Measurements from ENCODE around the gene SRBD1. TPM values are rescaled to one million over a fixed set of nuclear protein-coding genes. Genes with fewer than 3 reads are reported as not detected.

Gene SRBD1
- polyA plus RNA-seq, 2 of the 4 experiments (the other 2 are of a cell fraction), result 11.0 to 13.7 TPM

- ATAC-seq (no peak), DNase-seq (ENCODE audit: low read depth in 1 of 2, low spot score in 1 of 2) (no peak), FAIRE-seq (no peak)
- Histone ChIP-seq H3K4me2 (no peak overlapping the region), H3K4me3 (no peak overlapping the region), H3K4me1 (no peaks in the 10 kb centered on the region), H3K9me3 (no peaks in the 10 kb centered on the region), H3K27ac (no peak overlapping the region)
- no peak for TF ChIP-seq HEYL (CRISPR knock-in tag; IDR thresholded peaks at IDR 0.05)
- ChIA-PET CTCF (interaction anchor here (0.6 to 3.4 kb wide), 6 partner anchors 13 to 671 kb away, joined by 3 to 23 read pairs (median 4); partner anchors contain the start of gene EPAS1), POLR2A (no interaction called here)
Measured at GRCh38 chr2:45625824-45626223, 14.8 kb upstream of the SRBD1 start.

- Histone ChIP-seq H3K27ac (no peak overlapping the region), H3K4me1 (peaks cover under 1% of the 10 kb centered on the region; the same call in 1 of the 3 replicates), H3K4me2 (no peak overlapping the region), H3K4me3 (no peak overlapping the region), H3K9me3 (no peaks in the 10 kb centered on the region)
- FAIRE-seq (no peak), DNase-seq (ENCODE audit: low read depth in 1 of 2, low spot score in 1 of 2) (no peak), ATAC-seq (no peak)
- CTCF ChIA-PET, result interaction anchor here (1.2 kb wide), 1 partner anchor 11 kb away, joined by 3 read pairs; no protein-coding TSS in a partner anchor
- WGBS (ENCODE audit: missing lambda C conversion rate), result 71% methylated on average over 3 of the region's 3 CpGs
- no peak for TF ChIP-seq PBX3 (IDR thresholded peaks at IDR 0.05)
- no peak for TF ChIP-seq CTCF (IDR thresholded peaks at IDR 0.05)
- TF ChIP-seq RFX5 (IDR thresholded peaks at IDR 0.05), result no peak
- no peak for TF ChIP-seq HOXB5 (CRISPR knock-in tag; IDR thresholded peaks at IDR 0.05)
- no peak for TF ChIP-seq EHF (CRISPR knock-in tag; IDR thresholded peaks at IDR 0.05)
- TF ChIP-seq MAX (IDR thresholded peaks at IDR 0.05), result no peak
- no peak for TF ChIP-seq ATOH8 (CRISPR knock-in tag; IDR thresholded peaks at IDR 0.05; ENCODE audit: low read depth)
- no peak for TF ChIP-seq SMC3 (IDR thresholded peaks at IDR 0.05)
- TF ChIP-seq KDM1A (IDR thresholded peaks at IDR 0.05; ENCODE audit: low read depth), result no peak
- TF ChIP-seq CBX2 (IDR thresholded peaks at IDR 0.05; ENCODE audit: borderline replicate concordance, low read depth), result no peak
- POLR2A ChIA-PET, result no interaction called here
Measured at GRCh38 chr2:45623098-45623497, 12.0 kb upstream of the SRBD1 start.

GRCh38 chr2:45622336-45623075 lies 11.4 kb upstream of the SRBD1 start:
- H3K9me3 ChIP-seq, result no peaks in the 10 kb centered on the region
- ChIA-PET POLR2A (no interaction called here), CTCF (no interaction called here)
- no peak for DNase-seq (ENCODE audit: low read depth in 1 of 2, low spot score in 1 of 2)
- H3K4me3 ChIP-seq, result no peak overlapping the region
- FAIRE-seq, result no peak
- TF ChIP-seq E2F6 (IDR thresholded peaks at IDR 0.05; ENCODE audit: borderline replicate concordance, low read depth) (no peak), CEBPB (IDR thresholded peaks at IDR 0.05) (no peak), SREBF2 (IDR thresholded peaks at IDR 0.05) (no peak), EP300 (IDR thresholded peaks at IDR 0.05) (no peak), HDAC2 (IDR thresholded peaks at IDR 0.05) (no peak), HOXA7 (CRISPR knock-in tag; IDR thresholded peaks at IDR 0.05) (no peak)
- 89% methylated on average over 6 of the region's 6 CpGs for WGBS (ENCODE audit: missing lambda C conversion rate)
- H3K4me1 ChIP-seq, result peaks cover 6% of the 10 kb centered on the region
- no peak overlapping the region for H3K4me2 ChIP-seq
- no peak overlapping the region for H3K27ac ChIP-seq
- ATAC-seq, result no peak
